ENCODE measurements around the gene VPS26A.

VPS26A gene

GRCh38 chr10:69211104-69211503, 87.1 kb downstream of the VPS26A start:
- DNase-seq (ENCODE audit: low read depth), result no peak
- no peak for TF ChIP-seq CTCF (conservative IDR thresholded peaks at IDR 0.05; ENCODE audit: low read depth, low read length)
- no peak overlapping the region for H3K4me3 ChIP-seq (ENCODE audit: low read depth, low read length)

- DNase-seq (ENCODE audit: low read depth), result no peak
- H3K4me3 ChIP-seq (ENCODE audit: low read depth, low read length), result no peak overlapping the region
- TF ChIP-seq CTCF (conservative IDR thresholded peaks at IDR 0.05; ENCODE audit: low read depth, low read length), result no peak
Measured at GRCh38 chr10:69211524-69211923, 87.5 kb downstream of the VPS26A start.

- TF ChIP-seq CTCF (conservative IDR thresholded peaks at IDR 0.05; ENCODE audit: low read depth, low read length), result no peak
- H3K4me3 ChIP-seq (ENCODE audit: low read depth, low read length), result no peak overlapping the region
- DNase-seq (ENCODE audit: low read depth), result no peak
Measured at GRCh38 chr10:69213591-69214311, 89.8 kb downstream of the VPS26A start.

- no peak for TF ChIP-seq CTCF (conservative IDR thresholded peaks at IDR 0.05; ENCODE audit: low read depth, low read length)
- H3K4me3 ChIP-seq (ENCODE audit: low read depth, low read length), result no peak overlapping the region
- DNase-seq (ENCODE audit: low read depth), result no peak
Measured at GRCh38 chr10:69214666-69215131, 90.7 kb downstream of the VPS26A start.

GRCh38 chr10:69215405-69216171, 91.6 kb downstream of the VPS26A start:
- no peak for DNase-seq (ENCODE audit: low read depth)
- H3K4me3 ChIP-seq (ENCODE audit: low read depth, low read length), result no peak overlapping the region
- no peak for TF ChIP-seq CTCF (conservative IDR thresholded peaks at IDR 0.05; ENCODE audit: low read depth, low read length)

- DNase-seq (ENCODE audit: low read depth), result no peak
- TF ChIP-seq CTCF (conservative IDR thresholded peaks at IDR 0.05; ENCODE audit: low read depth, low read length), result no peak
Measured at GRCh38 chr10:69216577-69217118, 92.7 kb downstream of the VPS26A start.

More at GRCh38 chr10:69216577-69217118, 92.7 kb downstream of the VPS26A start:
- H3K4me3 ChIP-seq (ENCODE audit: low read depth, low read length), result no peak overlapping the region
